ENCODE results near the gene CCSER1.

DNA sequence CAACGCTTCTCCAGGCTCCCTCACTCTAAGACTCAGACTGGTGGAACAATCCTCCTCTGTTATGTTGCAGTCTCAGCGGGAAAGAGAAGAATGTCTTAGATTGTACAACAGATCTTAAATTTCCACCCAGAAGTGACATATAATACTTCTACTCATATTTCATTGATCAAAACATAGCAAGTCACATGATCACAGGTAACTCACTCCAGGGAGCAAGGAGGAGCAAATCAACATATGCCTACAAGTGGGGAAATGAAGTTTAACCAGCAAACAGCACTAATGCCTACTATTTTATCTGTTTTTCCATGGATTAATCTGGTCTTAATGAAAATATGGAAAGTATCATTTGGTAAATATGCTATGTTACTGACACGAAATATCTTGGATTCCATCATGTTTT, 819.8 kb downstream of the CCSER1 start:
- TF ChIP-seq, protein P1, sequence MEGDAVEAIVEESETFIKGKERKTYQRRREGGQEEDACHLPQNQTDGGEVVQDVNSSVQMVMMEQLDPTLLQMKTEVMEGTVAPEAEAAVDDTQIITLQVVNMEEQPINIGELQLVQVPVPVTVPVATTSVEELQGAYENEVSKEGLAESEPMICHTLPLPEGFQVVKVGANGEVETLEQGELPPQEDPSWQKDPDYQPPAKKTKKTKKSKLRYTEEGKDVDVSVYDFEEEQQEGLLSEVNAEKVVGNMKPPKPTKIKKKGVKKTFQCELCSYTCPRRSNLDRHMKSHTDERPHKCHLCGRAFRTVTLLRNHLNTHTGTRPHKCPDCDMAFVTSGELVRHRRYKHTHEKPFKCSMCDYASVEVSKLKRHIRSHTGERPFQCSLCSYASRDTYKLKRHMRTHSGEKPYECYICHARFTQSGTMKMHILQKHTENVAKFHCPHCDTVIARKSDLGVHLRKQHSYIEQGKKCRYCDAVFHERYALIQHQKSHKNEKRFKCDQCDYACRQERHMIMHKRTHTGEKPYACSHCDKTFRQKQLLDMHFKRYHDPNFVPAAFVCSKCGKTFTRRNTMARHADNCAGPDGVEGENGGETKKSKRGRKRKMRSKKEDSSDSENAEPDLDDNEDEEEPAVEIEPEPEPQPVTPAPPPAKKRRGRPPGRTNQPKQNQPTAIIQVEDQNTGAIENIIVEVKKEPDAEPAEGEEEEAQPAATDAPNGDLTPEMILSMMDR (IDR thresholded peaks at IDR 0.05), result no peak
- TF ChIP-seq POLR2A (IDR thresholded peaks at IDR 0.05), result no peak
